CD4-positive, alpha-beta T cell (primary cell): ENCODE measurements around the gene B4GALT5. TPM values are rescaled to one million over a fixed set of nuclear protein-coding genes. Genes with fewer than 3 reads are reported as not detected.

Experiments
- ATAC-seq: fragments of 200-7000 bp; cut with Tn5 transposase; one replicate; pipeline ENCODE4 v1.10.0; 2022; ENCODE audit warnings: mild to moderate bottlenecking; ENCODE audit not compliant: poor library complexity
- CTCF ChIA-PET: fragments of 350-600 bp; sonication (Branson Sonifier 250); formaldehyde crosslinking; loops from one replicate; lab custom pipeline; 2021; ENCODE audit warnings: antibody characterized with exemption, inconsistent platforms; lab: Charles Lee
- POLR2A ChIA-PET: fragments of 350-600 bp; sonication (Branson Sonifier 250); formaldehyde crosslinking; loops from one replicate; lab custom pipeline; 2021; ENCODE audit warnings: antibody characterized with exemption, inconsistent platforms; lab: Charles Lee
- DNase-seq, 14 experiments: peaks; one replicate each; pipeline ENCODE4 v3.0.0-alpha.2; 2013 to 2020; ENCODE audit warnings: mixed read lengths in 2 of 14
- H3K27ac ChIP-seq, 2 donors: one replicate each; pipeline versions ENCODE4 v1.5.1 to v1.7.0; 2013; ENCODE audit warnings: low read length in 2 of 2, low read depth in 1 of 2, mild to moderate bottlenecking in 1 of 2
- H3K27me3 ChIP-seq, 2 experiments: 1 replicate in 1 of 2; 2 replicates in 1 of 2; pipeline versions ENCODE4 v1.6.1 to v1.7.0; 2013; ENCODE audit warnings: low read length in 2 of 2, control low read depth in 1 of 2, mild to moderate bottlenecking in 1 of 2, moderate library complexity in 1 of 2; ENCODE audit not compliant: insufficient read depth in 2 of 2, control insufficient read depth in 1 of 2
- H3K36me3 ChIP-seq: one replicate; pipeline ENCODE4 v1.6.1; 2013; ENCODE audit warnings: low read length, control low read depth; ENCODE audit not compliant: insufficient read depth
- H3K4me1 ChIP-seq: one replicate; pipeline ENCODE4 v1.6.1; 2013; ENCODE audit warnings: low read length, control low read depth; ENCODE audit not compliant: insufficient read depth
- H3K4me3 ChIP-seq: one replicate; pipeline ENCODE4 v1.5.1; 2013; ENCODE audit warnings: mild to moderate bottlenecking, low read length, moderate library complexity
- H3K9me3 ChIP-seq, 2 experiments: 1 replicate in 1 of 2; 2 replicates in 1 of 2; pipeline versions ENCODE4 v1.6.1 to v1.7.0; 2013; ENCODE audit warnings: low read length in 2 of 2, mild to moderate bottlenecking in 2 of 2, control low read depth in 1 of 2, moderate library complexity in 1 of 2; ENCODE audit not compliant: control insufficient read depth in 1 of 2, insufficient read depth in 1 of 2
- H3K27ac Mint-ChIP-seq: one replicate; pipeline ENCODE4 v1.8.0; 2020; ENCODE audit warnings: mixed read lengths
- H3K27me3 Mint-ChIP-seq: one replicate; pipeline ENCODE4 v1.8.0; 2021; ENCODE audit warnings: mixed read lengths
- H3K36me3 Mint-ChIP-seq: one replicate; pipeline ENCODE4 v1.8.0; 2021; ENCODE audit warnings: low read depth, mixed read lengths
- H3K4me1 Mint-ChIP-seq: one replicate; pipeline ENCODE4 v1.8.0; 2021; ENCODE audit warnings: low read depth, mixed read lengths
- H3K4me3 Mint-ChIP-seq: one replicate; pipeline ENCODE4 v1.8.0; 2020; ENCODE audit warnings: mild to moderate bottlenecking, mixed read lengths
- H3K9me3 Mint-ChIP-seq: one replicate; pipeline ENCODE4 v1.8.0; 2020; ENCODE audit warnings: mixed read lengths
- CTCF ChIP-seq: fragments of 200-600 bp; IDR thresholded peaks from one replicate; pipeline ENCODE4 v1.8.0; 2022; ENCODE audit warnings: antibody characterized with exemption, mild to moderate bottlenecking
- intact Hi-C, 2 experiments: fragments of 100-400 bp; cut with DNase I in 1 of 2; cut with micrococcal nuclease in 1 of 2; formaldehyde crosslinking; loops; one replicate each; pipeline versions ENCODE4 v1.15.1 to v1.9.0; 2023 to 2025; cut with DNase I, micrococcal nuclease
- total RNA-seq, 174 experiments: library from RNA in 2 of 174; stranded (reverse) in 2 of 174; gene quantifications; one replicate each; pipeline ENCODE4 v1.2.3 and lab custom pipeline; 2021 to 2026

Gene B4GALT5
- total RNA-seq, 2 experiments from 2014 or later, result 3.1 to 3.2 TPM

- H3K4me1 ChIP-seq, result no peaks in the 10 kb centered on the region
- Mint-ChIP-seq H3K9me3 (no peaks in the 10 kb centered on the region), H3K36me3 (no peaks in the 10 kb centered on the region), H3K27ac (no peak overlapping the region), H3K27me3 (peaks cover 4% of the 10 kb centered on the region), H3K4me3 (no peak overlapping the region), H3K4me1 (no peaks in the 10 kb centered on the region)
- intact Hi-C loops, result no loop called here
- no peaks in the 10 kb centered on the region for H3K9me3 ChIP-seq
- H3K4me3 ChIP-seq, result no peak overlapping the region
- ATAC-seq (no peak), DNase-seq (no peak)
- H3K36me3 ChIP-seq, result no peaks in the 10 kb centered on the region
- peaks cover 0 to 3% of the 10 kb centered on the region in 2 experiments for H3K27me3 ChIP-seq
- POLR2A ChIA-PET, result no interaction called here
- TF ChIP-seq CTCF, result no peak
- CTCF ChIA-PET, result interaction anchor here (1.1 kb wide), 1 partner anchor 36 kb away, joined by 3 read pairs; no protein-coding TSS in a partner anchor
- no peak overlapping the region for H3K27ac ChIP-seq
These were observed 29.3 kb upstream of the B4GALT5 start for GRCh38 chr20:49742948-49743347.

- Mint-ChIP-seq H3K27ac (no peak overlapping the region), H3K9me3 (no peaks in the 10 kb centered on the region), H3K27me3 (peaks cover 4% of the 10 kb centered on the region), H3K4me3 (no peak overlapping the region), H3K36me3 (no peaks in the 10 kb centered on the region), H3K4me1 (no peaks in the 10 kb centered on the region)
- intact Hi-C loops, result no loop called here
- H3K27ac ChIP-seq, result no peak overlapping the region
- ATAC-seq (no peak), DNase-seq (no peak)
- no peaks in the 10 kb centered on the region for H3K36me3 ChIP-seq
- ChIA-PET POLR2A (no interaction called here), CTCF (no interaction called here)
- H3K9me3 ChIP-seq, result no peaks in the 10 kb centered on the region
- no peaks in the 10 kb centered on the region for H3K4me1 ChIP-seq
- no peaks in the 10 kb centered on the region for H3K27me3 ChIP-seq
- H3K4me3 ChIP-seq, result no peak overlapping the region
- no peak for TF ChIP-seq CTCF
These were observed 28.3 kb upstream of the B4GALT5 start for GRCh38 chr20:49741977-49742376.

- no peaks in the 10 kb centered on the region for H3K9me3 ChIP-seq
- peaks cover 4% of the 10 kb centered on the region for H3K27me3 Mint-ChIP-seq
- CTCF ChIA-PET, result no interaction called here
These were observed 27.1 kb upstream of the B4GALT5 start for GRCh38 chr20:49740807-49741206.

More at GRCh38 chr20:49740807-49741206, 27.1 kb upstream of the B4GALT5 start:
- TF ChIP-seq CTCF, result no peak
- no peaks in the 10 kb centered on the region for H3K36me3 Mint-ChIP-seq
- ATAC-seq (no peak), DNase-seq (no peak)
- Histone ChIP-seq H3K27me3 (no peaks in the 10 kb centered on the region), H3K27ac (no peak overlapping the region), H3K36me3 (no peaks in the 10 kb centered on the region), H3K4me3 (no peak overlapping the region), H3K4me1 (no peaks in the 10 kb centered on the region)
- H3K4me1 Mint-ChIP-seq, result no peaks in the 10 kb centered on the region
- no peak overlapping the region for H3K4me3 Mint-ChIP-seq
- POLR2A ChIA-PET, result no interaction called here
- no peaks in the 10 kb centered on the region for H3K9me3 Mint-ChIP-seq
- H3K27ac Mint-ChIP-seq, result no peak overlapping the region
- intact Hi-C loops, result no loop called here
